Measurements from ENCODE around the gene ANKRD49.

DNA sequence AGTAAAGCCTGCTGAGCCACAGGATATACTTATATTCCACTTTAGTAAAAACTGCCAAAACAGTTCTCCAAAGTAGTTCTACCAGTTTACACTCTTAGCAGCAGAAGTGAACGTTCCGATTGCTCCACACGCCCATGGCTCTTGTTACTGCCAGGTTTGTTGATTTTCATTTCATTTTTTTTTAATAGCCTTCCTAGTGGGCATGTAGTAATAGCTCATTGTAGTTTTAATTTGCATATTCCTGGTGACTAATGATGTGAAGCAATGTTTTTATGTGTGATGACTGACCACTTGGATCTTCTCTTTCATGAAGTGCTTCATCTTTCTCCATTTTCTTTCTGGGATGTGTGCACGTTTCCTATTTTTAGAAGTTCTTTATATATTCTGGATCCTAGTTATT, 13.7 kb downstream of the ANKRD49 start:
- TF ChIP-seq, protein P1, sequence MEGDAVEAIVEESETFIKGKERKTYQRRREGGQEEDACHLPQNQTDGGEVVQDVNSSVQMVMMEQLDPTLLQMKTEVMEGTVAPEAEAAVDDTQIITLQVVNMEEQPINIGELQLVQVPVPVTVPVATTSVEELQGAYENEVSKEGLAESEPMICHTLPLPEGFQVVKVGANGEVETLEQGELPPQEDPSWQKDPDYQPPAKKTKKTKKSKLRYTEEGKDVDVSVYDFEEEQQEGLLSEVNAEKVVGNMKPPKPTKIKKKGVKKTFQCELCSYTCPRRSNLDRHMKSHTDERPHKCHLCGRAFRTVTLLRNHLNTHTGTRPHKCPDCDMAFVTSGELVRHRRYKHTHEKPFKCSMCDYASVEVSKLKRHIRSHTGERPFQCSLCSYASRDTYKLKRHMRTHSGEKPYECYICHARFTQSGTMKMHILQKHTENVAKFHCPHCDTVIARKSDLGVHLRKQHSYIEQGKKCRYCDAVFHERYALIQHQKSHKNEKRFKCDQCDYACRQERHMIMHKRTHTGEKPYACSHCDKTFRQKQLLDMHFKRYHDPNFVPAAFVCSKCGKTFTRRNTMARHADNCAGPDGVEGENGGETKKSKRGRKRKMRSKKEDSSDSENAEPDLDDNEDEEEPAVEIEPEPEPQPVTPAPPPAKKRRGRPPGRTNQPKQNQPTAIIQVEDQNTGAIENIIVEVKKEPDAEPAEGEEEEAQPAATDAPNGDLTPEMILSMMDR (IDR thresholded peaks at IDR 0.05), result no peak
- no peak for TF ChIP-seq POLR2A (IDR thresholded peaks at IDR 0.05)
